Kidney epithelial cell (primary cell): ENCODE results near the gene ZG16. TPM values are rescaled to one million over a fixed set of nuclear protein-coding genes. Genes with fewer than 3 reads are reported as not detected.

Experiments used
- DNase-seq: peaks from one replicate; pipeline ENCODE4 v3.0.0-alpha.2; 2010; ENCODE audit warnings: low read depth
- H3K27me3 ChIP-seq: 2 replicates; pipeline ENCODE4 v1.6.0; 2011; ENCODE audit warnings: low read length; ENCODE audit not compliant: control insufficient read depth, insufficient read depth
- H3K36me3 ChIP-seq: 2 replicates; pipeline ENCODE4 v1.5.1; 2011; ENCODE audit warnings: low read length; ENCODE audit not compliant: control insufficient read depth, insufficient read depth
- H3K4me3 ChIP-seq: 2 replicates; pipeline ENCODE4 v1.5.1; 2011; ENCODE audit warnings: low read depth, mild to moderate bottlenecking, control low read depth, low read length
- total RNA-seq: library from RNA; depleted of rRNA; stranded (reverse); fragments of >200 nt; gene quantifications from 2 replicates; pipeline ENCODE4 v1.2.3, GENCODE V29; 2015
- TF ChIP-seq, protein P1 (sequence below): IDR thresholded peaks from 2 replicates; pipeline ENCODE4 v1.5.1; 2011; ENCODE audit warnings: mild to moderate bottlenecking, moderate library complexity, low read length, control low read depth, inconsistent platforms; ENCODE audit not compliant: insufficient read depth, poor library complexity, severe bottlenecking

ZG16 gene
- total RNA-seq, 1 donor from 2014 or later = not detected

DNA sequence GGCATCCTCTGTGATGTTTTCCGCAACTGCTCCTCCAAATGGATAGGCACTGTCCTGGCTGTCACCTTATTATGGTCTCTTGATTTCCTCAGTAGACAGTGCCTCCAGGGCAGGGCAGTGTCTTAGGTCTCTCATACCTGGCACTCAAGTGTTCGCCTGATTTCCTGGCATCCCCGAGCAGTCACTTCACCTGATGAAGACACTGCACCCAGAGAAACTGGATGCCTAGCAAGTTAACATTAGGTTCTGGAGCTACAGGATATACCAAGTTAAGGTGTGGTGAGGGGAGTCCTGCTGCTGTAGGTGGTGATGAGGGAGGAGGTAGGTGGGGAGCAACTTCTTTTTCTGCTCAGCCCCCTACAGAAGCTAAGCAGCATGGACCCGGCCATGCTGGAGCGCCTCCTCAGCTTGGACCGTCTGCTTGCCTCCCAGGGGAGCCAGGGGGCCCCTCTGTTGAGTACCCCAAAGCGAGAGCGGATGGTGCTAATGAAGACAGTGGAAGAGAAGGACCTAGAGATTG is 24.4 kb downstream of the ZG16 start:
- H3K4me3 ChIP-seq = no peak overlapping the region
- no peaks in the 10 kb centered on the region for H3K27me3 ChIP-seq
- TF ChIP-seq, protein P1, sequence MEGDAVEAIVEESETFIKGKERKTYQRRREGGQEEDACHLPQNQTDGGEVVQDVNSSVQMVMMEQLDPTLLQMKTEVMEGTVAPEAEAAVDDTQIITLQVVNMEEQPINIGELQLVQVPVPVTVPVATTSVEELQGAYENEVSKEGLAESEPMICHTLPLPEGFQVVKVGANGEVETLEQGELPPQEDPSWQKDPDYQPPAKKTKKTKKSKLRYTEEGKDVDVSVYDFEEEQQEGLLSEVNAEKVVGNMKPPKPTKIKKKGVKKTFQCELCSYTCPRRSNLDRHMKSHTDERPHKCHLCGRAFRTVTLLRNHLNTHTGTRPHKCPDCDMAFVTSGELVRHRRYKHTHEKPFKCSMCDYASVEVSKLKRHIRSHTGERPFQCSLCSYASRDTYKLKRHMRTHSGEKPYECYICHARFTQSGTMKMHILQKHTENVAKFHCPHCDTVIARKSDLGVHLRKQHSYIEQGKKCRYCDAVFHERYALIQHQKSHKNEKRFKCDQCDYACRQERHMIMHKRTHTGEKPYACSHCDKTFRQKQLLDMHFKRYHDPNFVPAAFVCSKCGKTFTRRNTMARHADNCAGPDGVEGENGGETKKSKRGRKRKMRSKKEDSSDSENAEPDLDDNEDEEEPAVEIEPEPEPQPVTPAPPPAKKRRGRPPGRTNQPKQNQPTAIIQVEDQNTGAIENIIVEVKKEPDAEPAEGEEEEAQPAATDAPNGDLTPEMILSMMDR = no peak
- DNase-seq = no peak
- H3K36me3 ChIP-seq = peaks cover 1% of the 10 kb centered on the region

GRCh38 chr16:29804020-29804419 is 26.0 kb downstream of the ZG16 start:
- H3K36me3 ChIP-seq = peaks cover 4% of the 10 kb centered on the region
- no peaks in the 10 kb centered on the region for H3K27me3 ChIP-seq
- DNase-seq = no peak
- no peak overlapping the region for H3K4me3 ChIP-seq
- TF ChIP-seq, protein P1 = no peak

DNA sequence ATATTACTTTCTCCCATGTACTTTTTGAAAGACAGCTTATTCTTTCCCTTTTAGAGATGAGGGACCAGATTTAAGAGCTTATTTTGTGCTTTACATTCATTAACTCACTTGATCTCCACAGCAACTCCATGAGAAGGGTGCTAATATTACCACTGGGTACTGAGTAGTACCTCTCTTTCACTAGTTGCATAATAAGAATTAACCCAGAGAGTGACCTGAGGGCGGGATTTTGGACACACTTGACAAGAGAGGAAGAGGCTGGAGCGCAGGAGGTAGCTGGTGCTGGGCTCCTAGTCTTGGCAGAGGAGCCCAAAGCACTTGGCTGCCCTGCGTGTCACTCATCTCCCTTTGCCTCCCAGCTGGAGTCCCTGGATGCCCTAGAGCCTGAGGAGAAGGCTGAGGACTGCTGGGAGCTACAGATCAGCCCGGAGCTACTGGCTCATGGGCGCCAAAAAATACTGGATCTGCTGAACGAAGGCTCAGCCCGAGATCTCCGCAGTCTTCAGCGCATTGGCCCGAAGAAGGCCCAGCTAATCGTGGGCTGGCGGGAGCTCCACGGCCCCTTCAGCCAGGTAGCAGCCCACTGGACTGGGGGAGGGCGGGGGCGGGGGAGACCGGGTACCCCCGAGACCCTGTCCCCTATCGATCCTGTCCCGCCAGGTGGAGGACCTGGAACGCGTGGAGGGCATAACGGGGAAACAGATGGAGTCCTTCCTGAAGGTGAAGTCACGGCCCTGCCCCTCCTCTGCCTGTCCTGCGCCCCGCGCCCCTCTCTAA is 26.6 kb downstream of the ZG16 start:
- no peak for DNase-seq
- TF ChIP-seq, protein P1 = no peak

DNA sequence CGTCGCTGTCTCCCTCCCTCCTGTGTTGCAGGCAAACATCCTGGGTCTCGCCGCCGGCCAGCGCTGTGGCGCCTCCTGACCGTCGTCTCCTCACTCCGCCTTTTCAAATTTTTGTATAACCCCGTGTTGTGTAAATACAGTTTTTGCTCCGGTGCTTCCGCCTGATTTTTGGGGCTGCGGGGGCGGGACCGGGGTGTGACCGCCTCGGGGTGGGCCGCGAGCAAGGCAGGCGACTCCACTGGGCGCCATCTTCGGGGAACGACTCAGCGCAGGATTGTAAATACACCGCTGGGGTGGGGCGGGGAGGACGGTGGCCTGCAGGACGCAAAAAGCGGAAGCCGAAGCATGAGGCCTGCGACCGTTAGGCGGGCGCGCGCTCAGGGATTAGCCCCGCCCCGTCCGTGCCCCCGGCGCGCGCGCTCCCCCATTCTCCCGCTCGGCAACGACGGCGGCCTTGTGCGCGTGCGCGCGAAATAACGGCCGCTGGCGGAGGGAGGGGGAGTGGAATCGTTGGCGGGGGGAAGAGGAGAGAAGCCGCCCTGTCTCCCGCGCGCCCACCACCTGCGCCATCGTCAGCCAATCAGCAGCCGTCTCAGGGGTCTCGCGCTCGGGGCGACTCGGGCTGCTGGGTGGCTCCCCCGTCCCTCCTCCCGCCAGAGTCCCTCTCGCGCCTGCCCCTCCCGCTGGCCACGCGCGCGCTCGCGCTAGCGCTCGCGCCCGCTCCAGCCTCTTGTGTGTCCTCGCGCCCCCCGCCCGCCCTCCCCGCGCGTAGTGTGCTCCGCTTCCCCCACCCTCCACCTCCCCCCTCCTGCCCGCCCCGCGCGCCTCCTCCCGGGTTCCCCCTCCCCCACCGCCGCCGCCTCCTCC is 27.4 kb downstream of the ZG16 start:
- DNase-seq = no peak
- Histone ChIP-seq H3K27me3 (no peaks in the 10 kb centered on the region), H3K4me3 (peak overlapping the region; percentile 57), H3K36me3 (peaks cover 5% of the 10 kb centered on the region)
- TF ChIP-seq, protein P1 = peak; percentile 11

More for the DNA sequence above, 26.6 kb downstream of the ZG16 start:
- Histone ChIP-seq H3K4me3 (peak overlapping the region; percentile 57), H3K27me3 (no peaks in the 10 kb centered on the region), H3K36me3 (peaks cover 6% of the 10 kb centered on the region)

GRCh38 chr16:29806099-29806579 is 28.1 kb downstream of the ZG16 start, which contains the start of gene MAZ:
TSS of gene MAZ (plus strand) at chr16:29806529. CDS start at chr16:29806702, 173 bp downstream.
- Histone ChIP-seq H3K4me3 (peak within 1 kb of the TSS; percentile 66), H3K27me3 (no peaks in the 10 kb centered on the region), H3K36me3 (peaks cover 5% of the 10 kb centered on the region)
- TF ChIP-seq, protein P1 = no peak
- DNase-seq = no peak
